CD4-positive, alpha-beta T cell (primary cell): ENCODE measurements around the gene CDKAL1. TPM values are rescaled to one million over a fixed set of nuclear protein-coding genes. Genes with fewer than 3 reads are reported as not detected.

Source experiments
- ATAC-seq: fragments of 200-7000 bp; cut with Tn5 transposase; one replicate; pipeline ENCODE4 v1.10.0; 2022; ENCODE audit warnings: mild to moderate bottlenecking; ENCODE audit not compliant: poor library complexity
- CTCF ChIA-PET: fragments of 350-600 bp; sonication (Branson Sonifier 250); formaldehyde crosslinking; loops from one replicate; lab custom pipeline; 2021; ENCODE audit warnings: antibody characterized with exemption, inconsistent platforms; lab: Charles Lee
- POLR2A ChIA-PET: fragments of 350-600 bp; sonication (Branson Sonifier 250); formaldehyde crosslinking; loops from one replicate; lab custom pipeline; 2021; ENCODE audit warnings: antibody characterized with exemption, inconsistent platforms; lab: Charles Lee
- DNase-seq, 14 experiments: peaks; one replicate each; pipeline ENCODE4 v3.0.0-alpha.2; 2013 to 2020; ENCODE audit warnings: mixed read lengths in 2 of 14
- H3K27ac ChIP-seq, 2 donors: one replicate each; pipeline versions ENCODE4 v1.5.1 to v1.7.0; 2013; ENCODE audit warnings: low read length in 2 of 2, low read depth in 1 of 2, mild to moderate bottlenecking in 1 of 2
- H3K27me3 ChIP-seq, 2 experiments: 1 replicate in 1 of 2; 2 replicates in 1 of 2; pipeline versions ENCODE4 v1.6.1 to v1.7.0; 2013; ENCODE audit warnings: low read length in 2 of 2, control low read depth in 1 of 2, mild to moderate bottlenecking in 1 of 2, moderate library complexity in 1 of 2; ENCODE audit not compliant: insufficient read depth in 2 of 2, control insufficient read depth in 1 of 2
- H3K36me3 ChIP-seq: one replicate; pipeline ENCODE4 v1.6.1; 2013; ENCODE audit warnings: low read length, control low read depth; ENCODE audit not compliant: insufficient read depth
- H3K4me1 ChIP-seq: one replicate; pipeline ENCODE4 v1.6.1; 2013; ENCODE audit warnings: low read length, control low read depth; ENCODE audit not compliant: insufficient read depth
- H3K4me3 ChIP-seq: one replicate; pipeline ENCODE4 v1.5.1; 2013; ENCODE audit warnings: mild to moderate bottlenecking, low read length, moderate library complexity
- H3K9me3 ChIP-seq, 2 experiments: 1 replicate in 1 of 2; 2 replicates in 1 of 2; pipeline versions ENCODE4 v1.6.1 to v1.7.0; 2013; ENCODE audit warnings: low read length in 2 of 2, mild to moderate bottlenecking in 2 of 2, control low read depth in 1 of 2, moderate library complexity in 1 of 2; ENCODE audit not compliant: control insufficient read depth in 1 of 2, insufficient read depth in 1 of 2
- H3K27ac Mint-ChIP-seq: one replicate; pipeline ENCODE4 v1.8.0; 2020; ENCODE audit warnings: mixed read lengths
- H3K27me3 Mint-ChIP-seq: one replicate; pipeline ENCODE4 v1.8.0; 2021; ENCODE audit warnings: mixed read lengths
- H3K36me3 Mint-ChIP-seq: one replicate; pipeline ENCODE4 v1.8.0; 2021; ENCODE audit warnings: low read depth, mixed read lengths
- H3K4me1 Mint-ChIP-seq: one replicate; pipeline ENCODE4 v1.8.0; 2021; ENCODE audit warnings: low read depth, mixed read lengths
- H3K4me3 Mint-ChIP-seq: one replicate; pipeline ENCODE4 v1.8.0; 2020; ENCODE audit warnings: mild to moderate bottlenecking, mixed read lengths
- H3K9me3 Mint-ChIP-seq: one replicate; pipeline ENCODE4 v1.8.0; 2020; ENCODE audit warnings: mixed read lengths
- CTCF ChIP-seq: fragments of 200-600 bp; IDR thresholded peaks from one replicate; pipeline ENCODE4 v1.8.0; 2022; ENCODE audit warnings: antibody characterized with exemption, mild to moderate bottlenecking
- intact Hi-C, 2 experiments: fragments of 100-400 bp; cut with DNase I in 1 of 2; cut with micrococcal nuclease in 1 of 2; formaldehyde crosslinking; loops; one replicate each; pipeline versions ENCODE4 v1.15.1 to v1.9.0; 2023 to 2025; cut with DNase I, micrococcal nuclease
- total RNA-seq, 174 experiments: library from RNA in 2 of 174; stranded (reverse) in 2 of 174; gene quantifications; one replicate each; pipeline ENCODE4 v1.2.3 and lab custom pipeline; 2021 to 2026

Gene CDKAL1
- total RNA-seq, 2 experiments from 2014 or later, result 21.3 to 23.9 TPM

- DNase-seq, result no peak
Measured at GRCh38 chr6:20856681-20857288, 322.5 kb downstream of the CDKAL1 start.

GRCh38 chr6:20861481-20861880 is 327.2 kb downstream of the CDKAL1 start:
- CTCF ChIA-PET, result no interaction called here
- Mint-ChIP-seq H3K27me3 (no peaks in the 10 kb centered on the region), H3K4me3 (no peak overlapping the region), H3K36me3 (peaks cover 12% of the 10 kb centered on the region), H3K27ac (no peak overlapping the region), H3K4me1 (no peaks in the 10 kb centered on the region), H3K9me3 (no peaks in the 10 kb centered on the region)
- Histone ChIP-seq H3K4me1 (no peaks in the 10 kb centered on the region), H3K9me3 (no peaks in the 10 kb centered on the region), H3K27ac (no peak overlapping the region), H3K27me3 (no peaks in the 10 kb centered on the region), H3K4me3 (no peak overlapping the region), H3K36me3 (no peaks in the 10 kb centered on the region)
- no peak for DNase-seq
- TF ChIP-seq CTCF, result no peak
- POLR2A ChIA-PET, result no interaction called here
- intact Hi-C loops, result no loop called here
- ATAC-seq, result no peak

More at GRCh38 chr6:20856681-20857288, 322.5 kb downstream of the CDKAL1 start:
- no peaks in the 10 kb centered on the region for H3K9me3 ChIP-seq
- Mint-ChIP-seq H3K36me3 (peaks cover 17% of the 10 kb centered on the region), H3K27ac (no peak overlapping the region), H3K4me1 (no peaks in the 10 kb centered on the region), H3K9me3 (no peaks in the 10 kb centered on the region), H3K4me3 (no peak overlapping the region), H3K27me3 (no peaks in the 10 kb centered on the region)
- H3K27ac ChIP-seq, result no peak overlapping the region
- ChIA-PET POLR2A (no interaction called here), CTCF (no interaction called here)
- no peaks in the 10 kb centered on the region for H3K36me3 ChIP-seq
- H3K4me1 ChIP-seq, result no peaks in the 10 kb centered on the region
- TF ChIP-seq CTCF, result no peak
- no peaks in the 10 kb centered on the region for H3K27me3 ChIP-seq
- intact Hi-C loops, result no loop called here
- no peak overlapping the region for H3K4me3 ChIP-seq
- no peak for ATAC-seq

GRCh38 chr6:20866036-20866435 is 331.8 kb downstream of the CDKAL1 start:
- H3K9me3 Mint-ChIP-seq, result no peaks in the 10 kb centered on the region
- intact Hi-C loops, result no loop called here
- CTCF ChIA-PET, result no interaction called here
- H3K27ac ChIP-seq, result no peak overlapping the region
- no peak for TF ChIP-seq CTCF
- H3K4me3 ChIP-seq, result no peak overlapping the region
- no peaks in the 10 kb centered on the region for H3K27me3 Mint-ChIP-seq
- no peaks in the 10 kb centered on the region for H3K36me3 ChIP-seq
- no peaks in the 10 kb centered on the region for H3K4me1 Mint-ChIP-seq
- no peaks in the 10 kb centered on the region for H3K36me3 Mint-ChIP-seq
- DNase-seq (no peak), ATAC-seq (no peak)
- no peak overlapping the region for H3K27ac Mint-ChIP-seq
- H3K9me3 ChIP-seq, result no peaks in the 10 kb centered on the region
- POLR2A ChIA-PET, result no interaction called here
- no peaks in the 10 kb centered on the region for H3K4me1 ChIP-seq
- no peaks in the 10 kb centered on the region for H3K27me3 ChIP-seq
- no peak overlapping the region for H3K4me3 Mint-ChIP-seq
